OCI-LY7 (cell line): ENCODE data around the gene DENND2A. TPM values are rescaled to one million over a fixed set of nuclear protein-coding genes. Genes with fewer than 3 reads are reported as not detected.

Source experiments
- BruUV-seq: library from RNA; stranded (reverse); fragments of 400-500 nt; replicated peaks from 2 replicates; lab custom pipeline; 2021; lab: Mats Ljungman, UMichigan
- CTCF ChIA-PET: fragments of 300-600 bp; sonication (Branson Sonifier 250); formaldehyde crosslinking; loops from one replicate; lab custom pipeline; 2022; ENCODE audit warnings: antibody characterized with exemption; ENCODE audit not compliant: unreplicated experiment; lab: Charles Lee
- POLR2A ChIA-PET: fragments of 300-600 bp; sonication (Branson Sonifier 250); formaldehyde crosslinking; loops from one replicate; lab custom pipeline; 2022; ENCODE audit warnings: antibody characterized with exemption; lab: Charles Lee
- DNase-seq: peaks from one replicate; pipeline ENCODE4 v3.0.0-alpha.2; 2015; ENCODE audit warnings: low spot score
- H2AFZ ChIP-seq: fragments of 200-600 bp; sonication (generic), shearing (Covaris generic); 2 replicates; pipeline ENCODE4 v1.6.1; 2014; ENCODE audit warnings: mild to moderate bottlenecking, antibody characterized with exemption, low read length, moderate library complexity
- H3K27ac ChIP-seq: fragments of 200-600 bp; sonication (generic); 2 replicates; pipeline ENCODE4 v1.5.1; 2014; ENCODE audit warnings: mixed run types, low read depth, mild to moderate bottlenecking, moderate library complexity, low read length, inconsistent platforms; ENCODE audit not compliant: poor library complexity, severe bottlenecking
- H3K36me3 ChIP-seq: fragments of 200-600 bp; sonication (generic); 2 replicates; pipeline ENCODE4 v1.6.1; 2014; ENCODE audit warnings: mild to moderate bottlenecking, antibody characterized with exemption, low read length, moderate library complexity, mixed read lengths; ENCODE audit not compliant: insufficient read depth
- H3K4me1 ChIP-seq: fragments of 200-600 bp; sonication (generic); 2 replicates; pipeline ENCODE4 v1.5.1; 2014; ENCODE audit warnings: mild to moderate bottlenecking, low read length; ENCODE audit not compliant: insufficient read depth, poor library complexity, severe bottlenecking
- H3K4me2 ChIP-seq: fragments of 200-600 bp; sonication (generic); 2 replicates; pipeline ENCODE4 v1.6.1; 2014; ENCODE audit warnings: mild to moderate bottlenecking, low read length
- H3K4me3 ChIP-seq: fragments of 200-600 bp; sonication (generic); 2 replicates; pipeline ENCODE4 v1.5.1; 2014; ENCODE audit warnings: mild to moderate bottlenecking, low read depth, low read length; ENCODE audit not compliant: poor library complexity, severe bottlenecking
- H3K79me2 ChIP-seq: fragments of 200-600 bp; sonication (generic); 2 replicates; pipeline ENCODE4 v1.6.1; 2016; ENCODE audit warnings: low read depth, mild to moderate bottlenecking, low read length, moderate library complexity, mixed read lengths; ENCODE audit not compliant: insufficient read depth
- H3K9me2 ChIP-seq: fragments of 200-600 bp; sonication (generic); 2 replicates; pipeline ENCODE4 v1.6.1; 2016; ENCODE audit warnings: mild to moderate bottlenecking, low read length, mixed read lengths; ENCODE audit not compliant: insufficient read depth
- H3K9me3 ChIP-seq: fragments of 200-600 bp; sonication (generic); 2 replicates; pipeline ENCODE4 v1.6.1; 2014; ENCODE audit warnings: mild to moderate bottlenecking, mixed run types, low read length, mixed read lengths
- H4K20me1 ChIP-seq: fragments of 200-600 bp; sonication (generic); 2 replicates; pipeline ENCODE4 v1.6.1; 2014; ENCODE audit warnings: mild to moderate bottlenecking, antibody characterized with exemption, low read length, moderate library complexity, mixed read lengths; ENCODE audit not compliant: insufficient read depth
- CTCF ChIP-seq: fragments of 200-600 bp; sonication (generic); conservative IDR thresholded peaks from 2 replicates; pipeline ENCODE4 v1.5.1; 2014; ENCODE audit warnings: mild to moderate bottlenecking, antibody characterized with exemption, low read length, moderate library complexity, mixed read lengths
- EZH2phosphoT487 ChIP-seq: fragments of 200-600 bp; sonication (generic); IDR thresholded peaks from 2 replicates; pipeline ENCODE4 v1.6.1; 2018; ENCODE audit warnings: low read depth, borderline replicate concordance, mild to moderate bottlenecking, mixed run types, antibody characterized with exemption, low read length, moderate library complexity, mixed read lengths
- intact Hi-C: fragments of 100-400 bp; cut with micrococcal nuclease; formaldehyde crosslinking; loops from one replicate; pipeline ENCODE4 v1.10.0; 2022; ENCODE audit not compliant: unreplicated experiment
- total RNA-seq, 2 experiments: library from RNA; depleted of rRNA in 1 of 2; stranded (reverse); fragments of >200 nt in 1 of 2; shearing (Covaris generic) in 1 of 2; gene quantifications; 2 replicates each; pipeline ENCODE4 v1.2.3, GENCODE V29; 2014 to 2022

The DENND2A gene
- total RNA-seq, 2 experiments from 2014 or later: 0.13 to 0.35 TPM

GRCh38 chr7:140517546-140518369 lies 122.9 kb downstream of the DENND2A start:
- Histone ChIP-seq H4K20me1 (no peaks in the 10 kb centered on the region), H3K79me2 (no peaks in the 10 kb centered on the region), H3K9me2 (no peaks in the 10 kb centered on the region), H3K9me3 (no peaks in the 10 kb centered on the region), H3K4me1 (no peaks in the 10 kb centered on the region), H3K4me2 (no peak overlapping the region), H3K36me3 (no peaks in the 10 kb centered on the region), H3K4me3 (no peak overlapping the region), H3K27ac (no peak overlapping the region), H2AFZ (no peak overlapping the region)
- intact Hi-C loops: loop anchor here (1.0 to 2.0 kb wide), 2 partner anchors 136 to 495 kb away; no protein-coding TSS in a partner anchor
- peak; percentile 66 for DNase-seq
- ChIA-PET POLR2A (interaction anchor here (1.4 kb wide), 1 partner anchor 21 kb away, joined by 4 read pairs; no protein-coding TSS in a partner anchor), CTCF (interaction anchor here (0.6 kb wide), 2 partner anchors 139 to 223 kb away, joined by 3 read pairs; no protein-coding TSS in a partner anchor)
- no TSS peak for BruUV-seq
- TF ChIP-seq CTCF (peak; percentile 77), EZH2phosphoT487 (no peak)

GRCh38 chr7:140512317-140513000 lies 128.2 kb downstream of the DENND2A start:
- no peaks in the 10 kb centered on the region for H3K36me3 ChIP-seq
- H3K4me1 ChIP-seq: no peaks in the 10 kb centered on the region
- no peaks in the 10 kb centered on the region for H3K79me2 ChIP-seq
- no peaks in the 10 kb centered on the region for H3K9me3 ChIP-seq
- TF ChIP-seq CTCF (no peak), EZH2phosphoT487 (no peak)
- no peak overlapping the region for H3K4me3 ChIP-seq
- no peaks in the 10 kb centered on the region for H3K9me2 ChIP-seq
- no peak overlapping the region for H3K4me2 ChIP-seq
- no peak for DNase-seq
- intact Hi-C loops: no loop called here
- ChIA-PET CTCF (no interaction called here), POLR2A (interaction anchor here (0.6 kb wide), 1 partner anchor 132 kb away, joined by 4 read pairs; no protein-coding TSS in a partner anchor)
- BruUV-seq: no TSS peak
- no peaks in the 10 kb centered on the region for H4K20me1 ChIP-seq
- H3K27ac ChIP-seq: no peak overlapping the region
- no peak overlapping the region for H2AFZ ChIP-seq
